K562 (cell line): ENCODE measurements around the gene CLHC1. TPM values are rescaled to one million over a fixed set of nuclear protein-coding genes. Genes with fewer than 3 reads are reported as not detected.

Source experiments
- ATAC-seq: fragments of 200-7000 bp; cut with Tn5 transposase; 3 replicates; pipeline ENCODE4 v1.9.1; 2020; ENCODE audit warnings: moderate library complexity
- BruUV-seq: library from RNA; stranded (reverse); fragments of 400-500 nt; replicated peaks from 2 replicates; lab custom pipeline; 2021; lab: Mats Ljungman, UMichigan
- CTCF ChIA-PET: fragments of 300-600 bp; formaldehyde crosslinking; extraction: SDS; loops from one replicate; lab custom pipeline; 2021; ENCODE audit warnings: low intra/inter-chr PET ratio; lab: Yijun Ruan, JAX
- POLR2A ChIA-PET: fragments of 300-600, 350-650 bp; sonication (Branson Sonifier 250); formaldehyde crosslinking; extraction: SDS; loops from one replicate; lab custom pipeline; 2021; ENCODE audit warnings: antibody characterized with exemption, inconsistent platforms; lab: Yijun Ruan, JAX
- DNase-seq, 4 experiments: peaks; one replicate each; pipeline versions ENCODE4 v3.0.0 to v3.0.0-alpha.2; 2011 to 2018; ENCODE audit warnings: low spot score in 3 of 4, mixed read lengths in 3 of 4; ENCODE audit errors: extremely low read depth in 1 of 4
- FAIRE-seq: peaks from 2 replicates; lab custom pipeline; 2011; peaks lifted over from hg19 to GRCh38; lab: Jason Lieb, UNC
- H2AFZ ChIP-seq: 2 replicates; pipeline ENCODE4 v1.6.0; 2011; ENCODE audit warnings: low read depth, low read length, control low read depth, inconsistent platforms
- H3K27ac ChIP-seq: fragments of 200-600 bp; 3 replicates; pipeline ENCODE4 v1.8.0; 2011; ENCODE audit warnings: low read depth, mild to moderate bottlenecking, control low read depth, inconsistent platforms, low read length, moderate library complexity, mixed read lengths; ENCODE audit errors: extremely low read depth
- H3K27me3 ChIP-seq, 2 experiments: fragments of 300-600 bp in 1 of 2; 2 replicates in 1 of 2; 3 replicates in 1 of 2; pipeline versions ENCODE4 v1.6.0 to v1.8.0; 2011; ENCODE audit warnings: inconsistent platforms in 2 of 2, low read length in 2 of 2, mild to moderate bottlenecking in 1 of 2, mixed read lengths in 1 of 2, moderate library complexity in 1 of 2; ENCODE audit not compliant: control insufficient read depth in 2 of 2, insufficient read depth in 2 of 2
- H3K36me3 ChIP-seq: fragments of 300-600 bp; 3 replicates; pipeline ENCODE4 v1.8.0; 2011; ENCODE audit warnings: mild to moderate bottlenecking, low read length, inconsistent platforms; ENCODE audit not compliant: control insufficient read depth, insufficient read depth
- H3K4me1 ChIP-seq, 2 experiments: fragments of 200-600 bp in 1 of 2; replicated peaks in 1 of 2; 2 replicates in 1 of 2; 3 replicates in 1 of 2; pipeline versions ENCODE4 v1.5.1 to v1.8.0; 2011; ENCODE audit warnings: inconsistent platforms in 2 of 2, low read length in 2 of 2, mild to moderate bottlenecking in 1 of 2, mixed read lengths in 1 of 2, moderate library complexity in 1 of 2; ENCODE audit not compliant: control insufficient read depth in 2 of 2, insufficient read depth in 2 of 2
- H3K4me2 ChIP-seq: 2 replicates; pipeline ENCODE4 v1.6.1; 2011; ENCODE audit warnings: low read length, control low read depth, inconsistent platforms, mixed read lengths; ENCODE audit not compliant: insufficient read depth
- H3K4me3 ChIP-seq: fragments of 200-600 bp; sonication (generic), shearing (Covaris generic); 2 replicates; pipeline ENCODE4 v1.5.1; 2016; ENCODE audit warnings: control low read depth, inconsistent platforms
- H3K79me2 ChIP-seq: fragments of 200-600 bp; 3 replicates; pipeline ENCODE4 v1.8.0; 2011; ENCODE audit warnings: low read length, inconsistent platforms; ENCODE audit not compliant: control insufficient read depth, insufficient read depth
- H3K9ac ChIP-seq, 2 experiments: 2 replicates each; pipeline versions ENCODE4 v1.6.0 to v1.6.1; 2011; ENCODE audit warnings: low read depth in 2 of 2, low read length in 2 of 2, control low read depth in 1 of 2, inconsistent platforms in 1 of 2, mild to moderate bottlenecking in 1 of 2, mixed read lengths in 1 of 2; ENCODE audit not compliant: insufficient read depth in 1 of 2
- H3K9me1 ChIP-seq: one replicate; pipeline ENCODE4 v1.6.0; 2011; ENCODE audit warnings: inconsistent platforms, mild to moderate bottlenecking, low read length, moderate library complexity; ENCODE audit not compliant: control insufficient read depth, insufficient read depth
- H3K9me3 ChIP-seq: replicated peaks from 2 replicates; pipeline ENCODE4 v1.5.1; 2011; ENCODE audit warnings: low read depth, low read length, inconsistent platforms; ENCODE audit not compliant: control insufficient read depth, insufficient read depth
- H4K20me1 ChIP-seq: replicated peaks from 2 replicates; pipeline ENCODE4 v1.6.1; 2011; ENCODE audit warnings: low read length, inconsistent platforms, mixed read lengths; ENCODE audit not compliant: control insufficient read depth, insufficient read depth
- C11orf30 ChIP-seq: fragments of 450-650 bp; IDR thresholded peaks from 2 replicates; pipeline ENCODE4 v1.6.1; 2016; ENCODE audit warnings: low read depth, mild to moderate bottlenecking
- DDX20 ChIP-seq: fragments of 450-650 bp; IDR thresholded peaks from 2 replicates; pipeline ENCODE4 v1.6.1; 2016; ENCODE audit warnings: missing genetic modification characterization, low read depth, mild to moderate bottlenecking, missing compliant biosample characterization, moderate library complexity
- HEY1 ChIP-seq: fragments of 250-450 bp; sonication (Bioruptor Pico); IDR thresholded peaks from 2 replicates; pipeline ENCODE4 v1.5.0; 2020; ENCODE audit warnings: mild to moderate bottlenecking, moderate library complexity, borderline replicate concordance
- MAFF ChIP-seq: IDR thresholded peaks from 2 replicates; pipeline ENCODE4 v1.6.1; 2012; ENCODE audit warnings: low read length, improper control_type of control experiment
- MAFG ChIP-seq: fragments of 450-650 bp; conservative IDR thresholded peaks from 2 replicates; pipeline ENCODE4 v1.6.1; 2016; ENCODE audit warnings: missing genetic modification characterization, missing compliant biosample characterization
- MAFK ChIP-seq: IDR thresholded peaks from 2 replicates; pipeline ENCODE4 v1.6.1; 2011; ENCODE audit warnings: low read length, improper control_type of control experiment
- NFIC ChIP-seq: fragments of 450-650 bp; IDR thresholded peaks from 2 replicates; pipeline ENCODE4 v1.6.1; 2017; ENCODE audit warnings: mild to moderate bottlenecking, inconsistent platforms
- NR2C2 ChIP-seq, 2 experiments: fragments of 200-800 bp in 1 of 2; sonication (Bioruptor generic) in 1 of 2; sonication (generic) in 1 of 2; formaldehyde crosslinking in 1 of 2; IDR thresholded peaks; 2 replicates each; pipeline versions ENCODE4 v1.6.1 to v1.8.0; 2016 to 2022; ENCODE audit warnings: mild to moderate bottlenecking in 1 of 2, missing compliant biosample characterization in 1 of 2, missing genetic modification characterization in 1 of 2, missing genetic modification reagents in 1 of 2
- SIRT6 ChIP-seq: IDR thresholded peaks from one replicate; pipeline ENCODE4 v1.6.1; 2012; ENCODE audit warnings: low read depth, mild to moderate bottlenecking, control low read depth, inconsistent platforms, low read length, moderate library complexity
- STAT5B ChIP-seq: fragments of 250-450 bp; sonication (Bioruptor Pico); IDR thresholded peaks from 2 replicates; pipeline ENCODE4 v1.8.0; 2021; ENCODE audit warnings: mild to moderate bottlenecking, inconsistent platforms
- TRIM28 ChIP-seq: fragments of 450-650 bp; IDR thresholded peaks from 2 replicates; pipeline ENCODE4 v1.6.1; 2017
- ZBTB33 ChIP-seq: sonication (generic); formaldehyde crosslinking; IDR thresholded peaks from 2 replicates; pipeline ENCODE4 v1.8.1; 2023; ENCODE audit warnings: mild to moderate bottlenecking, missing genetic modification reagents
- ZBTB43 ChIP-seq: sonication (generic); formaldehyde crosslinking; IDR thresholded peaks from 2 replicates; pipeline ENCODE4 v1.8.0; 2023; ENCODE audit warnings: mild to moderate bottlenecking, missing genetic modification reagents
- ZNF184 ChIP-seq: sonication (generic); formaldehyde crosslinking; IDR thresholded peaks from 2 replicates; pipeline ENCODE4 v1.5.0; 2020; ENCODE audit warnings: missing genetic modification reagents
- ZNF316 ChIP-seq: fragments of 450-650 bp; IDR thresholded peaks from 2 replicates; pipeline ENCODE4 v1.6.1; 2016
- ZNF41 ChIP-seq: fragments of 250-450 bp; sonication (Bioruptor Pico); conservative IDR thresholded peaks from 2 replicates; pipeline ENCODE4 v1.4.0; 2020; ENCODE audit warnings: mild to moderate bottlenecking
- WGBS: fragments of 100-300 bp; shearing (Covaris generic); methylation state at CpG from one replicate; pipeline ENCODE4 v1.1.6; 2016; ENCODE audit warnings: low coverage, mixed read lengths; ENCODE audit not compliant: insufficient coverage; ENCODE audit errors: missing lambda C conversion rate; 5-methylcytosine and 5-hydroxymethylcytosine counted together
- in situ Hi-C: fragments of 300-500 bp; cut with MboI; formaldehyde crosslinking; loops from 4 replicates; pipeline ENCODE4 v1.15.0; 2018; ENCODE audit warnings: inconsistent platforms, mixed read lengths
- intact Hi-C: fragments of 100-400 bp; cut with micrococcal nuclease; formaldehyde crosslinking; loops from 2 replicates; pipeline ENCODE4 v1.14.2; 2022
- polyA plus RNA-seq, 8 experiments: library from polyadenylated mRNA; depleted of rRNA in 4 of 8; stranded (reverse) in 5 of 8; unstranded in 3 of 8; fragments of >200 nt; fragmentation: Nextera tagmentation in 2 of 8; fragmentation: Illumina TruSeq in 1 of 8; extraction: Ambion mirVana in 2 of 8; extraction: Trizol in 1 of 8; gene quantifications; 2 replicates each; pipeline versions ENCODE4 v1.2.1 to v1.2.3, GENCODE V29; 2011 to 2014; ENCODE audit warnings: inconsistent platforms in 1 of 8, missing spikeins in 1 of 8
- total RNA-seq, 7 experiments: library from RNA; depleted of rRNA in 6 of 7; stranded (reverse); fragments of >200 nt in 6 of 7; fragmentation: Illumina TruSeq in 2 of 7; extraction: Trizol in 2 of 7; gene quantifications; 2 replicates each; pipeline versions ENCODE4 v1.2.1 to v1.2.3, GENCODE V29; 2011 to 2021; ENCODE audit warnings: low replicate concordance in 1 of 7

Gene CLHC1
- total and polyA plus RNA-seq, 9 of the 15 experiments (the other 6 are each of a cell fraction or from before 2014, with no cell fraction given): 3.7 to 14.3 (median 8.6) TPM

GRCh38 chr2:55230551-55230950 is 1.5 kb downstream of the CLHC1 start:
- Histone ChIP-seq H2AFZ (no peak overlapping the region), H3K27ac (no peak overlapping the region), H3K9ac (no peak overlapping the region), H3K4me3 (no peak overlapping the region), H3K36me3 (peaks cover 28% of the 10 kb centered on the region), H3K27me3 (no peaks in the 10 kb centered on the region), H3K9me3 (no peaks in the 10 kb centered on the region), H3K9me1 (no peaks in the 10 kb centered on the region), H4K20me1 (no peaks in the 10 kb centered on the region; the same call in 1 of the 2 replicates), H3K4me2 (no peak overlapping the region), H3K79me2 (peaks cover 71% of the 10 kb centered on the region), H3K4me1 (peaks cover 26 to 31% of the 10 kb centered on the region in 2 experiments)
- in situ Hi-C loops (no loop called here), intact Hi-C loops (loop anchor here (5.0 kb wide), 2 partner anchors 178 to 187 kb away; partner anchors contain the start of genes CCDC88A and RTN4)
- ATAC-seq: no peak
- no TSS peak for BruUV-seq
- DNase-seq: no peak
- ChIA-PET CTCF (no interaction called here), POLR2A (interaction anchor here (0.6 to 0.9 kb wide), 3 partner anchors 11 to 65 kb away, joined by 3 read pairs; no protein-coding TSS in a partner anchor)
- TF ChIP-seq ZNF316 (peak; percentile 92), NFIC (no peak), MAFF (peak; percentile 63), ZNF41 (CRISPR knock-in tag) (no peak), HEY1 (CRISPR knock-in tag) (no peak), MAFK (peak; percentile 55; the same call in 1 of the 2 replicates), TRIM28 (no peak), C11orf30 (peak; percentile 82), ZBTB43 (CRISPR knock-in tag) (no peak), DDX20 (no peak), ZNF184 (no peak), ZBTB33 (CRISPR knock-in tag) (no peak), MAFG (tag) (peak; percentile 63), STAT5B (CRISPR knock-in tag) (no peak), NR2C2 (CRISPR knock-in tag; IDR thresholded peaks at IDR 0.05) (no peak), NR2C2 (tag; IDR thresholded peaks at IDR 0.05) (no peak), SIRT6 (no peak)
- no peak for FAIRE-seq
- WGBS: 89% methylated on average over 3 of the region's 3 CpGs
